ENCODE results near the gene ZNF516.
A peak's percentile ranks its signal among the peaks of the same experiment; 100 is the strongest.

Gene ZNF516

GRCh38 chr18:76507830-76508385 is 12.9 kb upstream of the ZNF516 start:
- DNase-seq, result no peak

- no peak for DNase-seq
Observed at GRCh38 chr18:76506974-76507764, 12.1 kb upstream of the ZNF516 start.

GRCh38 chr18:76506395-76506794 is 11.4 kb upstream of the ZNF516 start:
- no peak for DNase-seq

- DNase-seq, result no peak
Observed at GRCh38 chr18:76505614-76506013, 10.6 kb upstream of the ZNF516 start.

GRCh38 chr18:76504749-76505148 is 9.7 kb upstream of the ZNF516 start:
- no peak for DNase-seq

- DNase-seq, result no peak
Observed at GRCh38 chr18:76503649-76504386, 8.8 kb upstream of the ZNF516 start.

GRCh38 chr18:76502551-76502950 is 7.5 kb upstream of the ZNF516 start:
- no peak for DNase-seq

GRCh38 chr18:76499637-76500340 is 4.7 kb upstream of the ZNF516 start:
- no peak for DNase-seq

GRCh38 chr18:76499021-76499420 is 4.0 kb upstream of the ZNF516 start:
- DNase-seq, result no peak

GRCh38 chr18:76498064-76498463 is 3.0 kb upstream of the ZNF516 start:
- DNase-seq, result no peak

GRCh38 chr18:76497021-76497420 is 2.0 kb upstream of the ZNF516 start:
- DNase-seq, result no peak

- DNase-seq, result peak; percentile 30
Observed at GRCh38 chr18:76496194-76496890, 1.3 kb upstream of the ZNF516 start.

- no peak for DNase-seq
Observed at GRCh38 chr18:76495435-76496193, 572 bp upstream of the ZNF516 start.

GRCh38 chr18:76494231-76495005 is 624 bp downstream of the ZNF516 start:
- DNase-seq, result no peak

- peak; percentile 14 for DNase-seq
Observed at GRCh38 chr18:76493213-76494161, 1.6 kb downstream of the ZNF516 start.

GRCh38 chr18:76492669-76493212 is 2.3 kb downstream of the ZNF516 start:
- DNase-seq, result peak; percentile 97

- peak; percentile 46 for DNase-seq
Observed at GRCh38 chr18:76491776-76492668, 3.0 kb downstream of the ZNF516 start.

GRCh38 chr18:76491473-76491775 is 3.6 kb downstream of the ZNF516 start:
- peak; percentile 54 for DNase-seq
